GM19467 (cell line): ENCODE data around the gene MAP2K2.
A peak's percentile ranks its signal among the peaks of the same experiment; 100 is the strongest.
"Not testable (repeated sequence)": the region's sequence is repeated elsewhere in the genome, so short reads cannot be mapped to it uniquely, and the experiment has no call there.

Source experiments
- ATAC-seq: cut with Tn5 transposase; IDR thresholded peaks from one replicate; pipeline ENCODE4 v1.9.1; 2021; ENCODE audit warnings: mild to moderate bottlenecking, moderate library complexity; ENCODE audit not compliant: unreplicated experiment

MAP2K2 gene

GRCh38 chr19:4123615-4124568 lies at the start of gene MAP2K2:
MAP2K2 (minus strand) TSS chr19:4124122; CDS start chr19:4123875, 247 bp downstream.
- ATAC-seq: peak; percentile 78

GRCh38 chr19:4172861-4173473 lies 49.0 kb upstream of the MAP2K2 start:
- no peak for ATAC-seq

- no peak for ATAC-seq
Observed at GRCh38 chr19:4171676-4172075, 47.8 kb upstream of the MAP2K2 start.

- no peak for ATAC-seq
Observed at GRCh38 chr19:4164262-4164661, 40.3 kb upstream of the MAP2K2 start.

GRCh38 chr19:4161415-4162077 lies 37.6 kb upstream of the MAP2K2 start:
- no peak for ATAC-seq

- not testable (repeated sequence) for ATAC-seq
Observed at GRCh38 chr19:4157971-4158370, 34.0 kb upstream of the MAP2K2 start.

- ATAC-seq: no peak
Observed at GRCh38 chr19:4157164-4157563, 33.2 kb upstream of the MAP2K2 start.

- ATAC-seq: no peak
Observed at GRCh38 chr19:4154571-4155312, 30.8 kb upstream of the MAP2K2 start.

- ATAC-seq: no peak
Observed at GRCh38 chr19:4152241-4152998, 28.5 kb upstream of the MAP2K2 start.

- ATAC-seq: no peak
Observed at GRCh38 chr19:4151623-4152022, 27.7 kb upstream of the MAP2K2 start.

GRCh38 chr19:4149518-4150288 lies 25.8 kb upstream of the MAP2K2 start:
- ATAC-seq: no peak

GRCh38 chr19:4144666-4145249 lies 20.8 kb upstream of the MAP2K2 start:
- no peak for ATAC-seq

GRCh38 chr19:4142916-4143315 lies 19.0 kb upstream of the MAP2K2 start:
- not testable (repeated sequence) for ATAC-seq

GRCh38 chr19:4140237-4140711 lies 16.4 kb upstream of the MAP2K2 start:
- no peak for ATAC-seq

- no peak for ATAC-seq
Observed at GRCh38 chr19:4139614-4140236, 15.8 kb upstream of the MAP2K2 start.

- no peak for ATAC-seq
Observed at GRCh38 chr19:4138445-4138844, 14.5 kb upstream of the MAP2K2 start.

GRCh38 chr19:4136680-4137088 lies 12.8 kb upstream of the MAP2K2 start:
- ATAC-seq: no peak

GRCh38 chr19:4135386-4135785 lies 11.5 kb upstream of the MAP2K2 start:
- ATAC-seq: not testable (repeated sequence)
